ENCODE results near the gene ACP7. TPM values are rescaled to one million over a fixed set of nuclear protein-coding genes. Genes with fewer than 3 reads are reported as not detected.

ACP7 gene
- total RNA-seq, 1 donor from 2014 or later: not detected

DNA sequence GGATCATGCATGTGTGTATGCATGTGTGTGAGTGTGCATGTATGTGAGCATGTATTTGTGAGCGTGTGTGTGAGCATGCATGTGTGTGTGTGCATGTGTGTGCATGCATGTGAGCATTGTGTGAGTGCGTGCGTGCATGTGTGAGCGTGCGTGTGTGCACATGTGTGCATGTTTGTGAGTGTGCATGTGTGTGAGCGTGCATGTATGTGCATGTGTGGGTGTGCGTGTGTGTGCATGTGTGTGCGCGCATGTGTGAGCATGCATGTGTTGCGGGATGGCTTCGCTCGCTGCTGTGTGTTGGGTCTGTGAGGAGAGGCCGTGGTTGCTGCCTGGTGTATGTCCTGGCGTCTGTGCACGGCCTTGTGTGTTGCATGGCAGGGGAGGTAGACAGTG, 73.8 kb downstream of the ACP7 start:
- peaks cover 77% of the 10 kb centered on the region for H3K79me2 ChIP-seq (ENCODE audit: insufficient read depth, low read length)
- Mint-ChIP-seq H3K4me1 (ENCODE audit: low read depth, unreplicated experiment) (peaks cover 36% of the 10 kb centered on the region), H3K4me3 (ENCODE audit: unreplicated experiment) (peak overlapping the region; percentile 23), H3K27ac (ENCODE audit: unreplicated experiment) (no peak overlapping the region), H3K36me3 (ENCODE audit: low read depth, unreplicated experiment) (peaks cover 12% of the 10 kb centered on the region), H3K27me3 (ENCODE audit: low read depth, unreplicated experiment) (no peaks in the 10 kb centered on the region), H3K9me3 (ENCODE audit: unreplicated experiment) (no peaks in the 10 kb centered on the region)
- H3K9ac ChIP-seq (ENCODE audit: low read length): no peak overlapping the region
- TF ChIP-seq, protein P1, sequence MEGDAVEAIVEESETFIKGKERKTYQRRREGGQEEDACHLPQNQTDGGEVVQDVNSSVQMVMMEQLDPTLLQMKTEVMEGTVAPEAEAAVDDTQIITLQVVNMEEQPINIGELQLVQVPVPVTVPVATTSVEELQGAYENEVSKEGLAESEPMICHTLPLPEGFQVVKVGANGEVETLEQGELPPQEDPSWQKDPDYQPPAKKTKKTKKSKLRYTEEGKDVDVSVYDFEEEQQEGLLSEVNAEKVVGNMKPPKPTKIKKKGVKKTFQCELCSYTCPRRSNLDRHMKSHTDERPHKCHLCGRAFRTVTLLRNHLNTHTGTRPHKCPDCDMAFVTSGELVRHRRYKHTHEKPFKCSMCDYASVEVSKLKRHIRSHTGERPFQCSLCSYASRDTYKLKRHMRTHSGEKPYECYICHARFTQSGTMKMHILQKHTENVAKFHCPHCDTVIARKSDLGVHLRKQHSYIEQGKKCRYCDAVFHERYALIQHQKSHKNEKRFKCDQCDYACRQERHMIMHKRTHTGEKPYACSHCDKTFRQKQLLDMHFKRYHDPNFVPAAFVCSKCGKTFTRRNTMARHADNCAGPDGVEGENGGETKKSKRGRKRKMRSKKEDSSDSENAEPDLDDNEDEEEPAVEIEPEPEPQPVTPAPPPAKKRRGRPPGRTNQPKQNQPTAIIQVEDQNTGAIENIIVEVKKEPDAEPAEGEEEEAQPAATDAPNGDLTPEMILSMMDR (IDR thresholded peaks at IDR 0.05; ENCODE audit: insufficient read depth, low read depth, low read length): no peak
- no peak for TF ChIP-seq EZH2 (IDR thresholded peaks at IDR 0.05; ENCODE audit: insufficient read depth, low read length)
- no peak for FAIRE-seq
- no peaks in the 10 kb centered on the region for H3K9me3 ChIP-seq (ENCODE audit: insufficient read depth, low read depth, low read length)
- H3K27me3 ChIP-seq (ENCODE audit: insufficient read depth, low read length): no peaks in the 10 kb centered on the region
- DNase-seq (ENCODE audit: low read depth): no peak
- no peak overlapping the region for H3K4me3 ChIP-seq (ENCODE audit: insufficient read depth, low read depth, low read length)
- no peak overlapping the region for H2AFZ ChIP-seq (ENCODE audit: low read depth, low read length)
- no peaks in the 10 kb centered on the region for H3K36me3 ChIP-seq (ENCODE audit: insufficient read depth, low read length)
- peaks cover 76% of the 10 kb centered on the region for H4K20me1 ChIP-seq (ENCODE audit: insufficient read depth, low read length)
- no peak overlapping the region for H3K27ac ChIP-seq (ENCODE audit: low read depth, low read length)
- peak overlapping the region; percentile 82 for H3K4me2 ChIP-seq (ENCODE audit: low read length)
- peaks cover 17% of the 10 kb centered on the region for H3K4me1 ChIP-seq (ENCODE audit: insufficient read depth, low read length)

DNA sequence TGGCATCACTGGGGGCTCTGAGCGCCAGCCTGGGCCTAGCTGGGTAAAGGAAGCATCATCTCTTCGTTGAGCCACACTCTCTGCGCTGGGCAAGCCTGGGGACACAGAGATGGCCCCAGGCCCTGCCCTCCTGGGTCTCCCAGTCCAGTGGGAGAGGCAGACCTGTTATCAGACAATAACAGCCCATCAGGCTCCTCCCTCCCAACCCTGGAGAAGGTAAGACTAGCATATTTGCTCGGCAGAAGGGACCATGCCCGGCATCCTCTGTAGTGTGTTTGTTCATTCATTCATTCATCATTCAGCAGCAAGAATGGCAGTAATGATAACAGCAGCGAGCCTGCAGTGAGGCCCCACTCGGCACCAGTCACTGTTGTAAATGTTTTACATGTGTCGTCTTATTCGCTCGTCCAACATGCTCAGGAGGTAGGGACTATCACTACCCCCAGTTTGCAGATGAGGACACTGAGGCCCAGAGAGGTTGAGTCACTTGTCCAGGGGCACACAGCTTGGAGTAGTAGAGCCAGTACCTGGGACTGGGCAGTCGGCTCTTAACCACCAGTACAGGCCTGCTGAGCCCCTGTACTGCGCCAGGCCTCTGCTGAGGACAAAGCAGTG, 74.6 kb downstream of the ACP7 start:
- H3K79me2 ChIP-seq (ENCODE audit: insufficient read depth, low read length): peaks cover 80% of the 10 kb centered on the region
- H3K27ac Mint-ChIP-seq (ENCODE audit: unreplicated experiment): no peak overlapping the region

DNA sequence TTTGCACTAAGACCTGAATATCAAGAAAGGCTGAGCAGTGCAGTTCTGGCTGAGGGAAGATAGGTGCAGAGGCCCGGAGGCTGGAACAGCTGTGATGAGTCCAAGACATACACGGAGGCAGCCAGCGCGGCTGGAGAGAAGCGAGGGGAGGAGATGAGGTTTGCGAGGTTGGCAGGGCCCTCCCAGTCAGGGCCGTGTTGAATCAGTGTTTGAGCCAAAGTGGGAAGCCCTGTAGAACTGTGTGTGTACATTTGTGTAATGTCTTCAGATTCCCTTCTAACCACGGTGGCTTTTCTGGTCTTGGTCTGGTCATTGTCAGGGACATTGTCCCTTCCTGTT, 76.3 kb downstream of the ACP7 start:
- peaks cover 17% of the 10 kb centered on the region for H3K4me1 ChIP-seq (ENCODE audit: insufficient read depth, low read length)
- no peaks in the 10 kb centered on the region for H3K9me3 ChIP-seq (ENCODE audit: insufficient read depth, low read depth, low read length)
- Mint-ChIP-seq H3K4me1 (ENCODE audit: low read depth, unreplicated experiment) (peaks cover 29% of the 10 kb centered on the region), H3K36me3 (ENCODE audit: low read depth, unreplicated experiment) (peaks cover 9% of the 10 kb centered on the region), H3K9me3 (ENCODE audit: unreplicated experiment) (no peaks in the 10 kb centered on the region), H3K27ac (ENCODE audit: unreplicated experiment) (no peak overlapping the region), H3K27me3 (ENCODE audit: low read depth, unreplicated experiment) (no peaks in the 10 kb centered on the region), H3K4me3 (ENCODE audit: unreplicated experiment) (peak overlapping the region; percentile 27)
- peaks cover 80% of the 10 kb centered on the region for H4K20me1 ChIP-seq (ENCODE audit: insufficient read depth, low read length)
- H3K27me3 ChIP-seq (ENCODE audit: insufficient read depth, low read length): no peaks in the 10 kb centered on the region
- H3K79me2 ChIP-seq (ENCODE audit: insufficient read depth, low read length): peaks cover 76% of the 10 kb centered on the region
- H3K27ac ChIP-seq (ENCODE audit: low read depth, low read length): no peak overlapping the region
- no peaks in the 10 kb centered on the region for H3K36me3 ChIP-seq (ENCODE audit: insufficient read depth, low read length)
- H3K4me3 ChIP-seq (ENCODE audit: insufficient read depth, low read depth, low read length): no peak overlapping the region
- DNase-seq (ENCODE audit: low read depth) (peak; percentile 42), FAIRE-seq (no peak)
- TF ChIP-seq EZH2 (IDR thresholded peaks at IDR 0.05; ENCODE audit: insufficient read depth, low read length): no peak
- TF ChIP-seq, protein P1 (IDR thresholded peaks at IDR 0.05; ENCODE audit: insufficient read depth, low read depth, low read length): no peak
- H3K9ac ChIP-seq (ENCODE audit: low read length): no peak overlapping the region
- H2AFZ ChIP-seq (ENCODE audit: low read depth, low read length): no peak overlapping the region
- H3K4me2 ChIP-seq (ENCODE audit: low read length): no peak overlapping the region

More for the DNA sequence above, 74.6 kb downstream of the ACP7 start:
- FAIRE-seq (no peak), DNase-seq (ENCODE audit: low read depth) (no peak)
- Histone ChIP-seq H3K4me1 (ENCODE audit: insufficient read depth, low read length) (peaks cover 17% of the 10 kb centered on the region), H3K27ac (ENCODE audit: low read depth, low read length) (no peak overlapping the region), H3K9me3 (ENCODE audit: insufficient read depth, low read depth, low read length) (no peaks in the 10 kb centered on the region), H4K20me1 (ENCODE audit: insufficient read depth, low read length) (peaks cover 83% of the 10 kb centered on the region), H3K36me3 (ENCODE audit: insufficient read depth, low read length) (no peaks in the 10 kb centered on the region), H3K4me2 (ENCODE audit: low read length) (no peak overlapping the region), H2AFZ (ENCODE audit: low read depth, low read length) (no peak overlapping the region), H3K4me3 (ENCODE audit: insufficient read depth, low read depth, low read length) (no peak overlapping the region), H3K27me3 (ENCODE audit: insufficient read depth, low read length) (no peaks in the 10 kb centered on the region), H3K9ac (ENCODE audit: low read length) (no peak overlapping the region)
- TF ChIP-seq, protein P1 (IDR thresholded peaks at IDR 0.05; ENCODE audit: insufficient read depth, low read depth, low read length): no peak
- TF ChIP-seq EZH2 (IDR thresholded peaks at IDR 0.05; ENCODE audit: insufficient read depth, low read length): no peak
- H3K27me3 Mint-ChIP-seq (ENCODE audit: low read depth, unreplicated experiment): no peaks in the 10 kb centered on the region
- H3K4me1 Mint-ChIP-seq (ENCODE audit: low read depth, unreplicated experiment): peaks cover 36% of the 10 kb centered on the region
- H3K36me3 Mint-ChIP-seq (ENCODE audit: low read depth, unreplicated experiment): peaks cover 10% of the 10 kb centered on the region
- H3K4me3 Mint-ChIP-seq (ENCODE audit: unreplicated experiment): peak overlapping the region; percentile 12
- H3K9me3 Mint-ChIP-seq (ENCODE audit: unreplicated experiment): no peaks in the 10 kb centered on the region
